IMR-90 (cell line): ENCODE data around the gene MRPS26. TPM values are rescaled to one million over a fixed set of nuclear protein-coding genes. Genes with fewer than 3 reads are reported as not detected.

Experiments used
- polyA plus RNA-seq, 3 experiments: library from polyadenylated mRNA; depleted of rRNA; stranded (reverse); fragments of >200 nt; gene quantifications; 2 replicates each; pipeline ENCODE4 v1.2.3, GENCODE V29; 2012; ENCODE audit warnings: low replicate concordance in 1 of 3
- total RNA-seq: library from RNA; depleted of rRNA; stranded (reverse); fragments of >200 nt; gene quantifications from 2 replicates; pipeline ENCODE4 v1.2.3, GENCODE V29; 2012; rRNA removed

Gene MRPS26
- total and polyA plus RNA-seq, 2 of the 4 experiments (the other 2 are of a cell fraction), result 22.2 to 38.6 TPM

Other genes starting within 250 kb of the MRPS26 start
- 0.83 and 1.1 TPM in 2 replicates for gene CPXM1, start 245.4 kb upstream of the MRPS26 start, total RNA-seq
- 4.5 and 4.6 TPM in 2 replicates for gene CPXM1, start 245.4 kb upstream of the MRPS26 start, polyA plus RNA-seq (2012; rRNA removed)
- gene C20orf141, start 231.1 kb upstream of the MRPS26 start, total RNA-seq, result 0.36 TPM in 1 of 2 replicates, not detected in the other
- gene C20orf141, start 231.1 kb upstream of the MRPS26 start, polyA plus RNA-seq (2012; rRNA removed), result 0.53 and 0.91 TPM in 2 replicates
- not detected in 2 replicates for gene TMEM239, start 229.7 kb upstream of the MRPS26 start, total RNA-seq
- 0.32 TPM in 1 of 2 replicates, not detected in the other for gene TMEM239, start 229.7 kb upstream of the MRPS26 start, polyA plus RNA-seq (2012; rRNA removed)
- gene PCED1A, start 205.4 kb upstream of the MRPS26 start, total RNA-seq, result 8.1 and 9.7 TPM in 2 replicates
- gene PCED1A, start 205.4 kb upstream of the MRPS26 start, polyA plus RNA-seq (2012; rRNA removed), result 33.4 and 37.0 TPM in 2 replicates
- 41.7 and 48.0 TPM in 2 replicates for gene VPS16, start 205.3 kb upstream of the MRPS26 start, total RNA-seq
- 37.6 and 38.7 TPM in 2 replicates for gene VPS16, start 205.3 kb upstream of the MRPS26 start, polyA plus RNA-seq (2012; rRNA removed)
- 44.4 and 50.0 TPM in 2 replicates for gene PTPRA, start 172.6 kb upstream of the MRPS26 start, total RNA-seq
- 34.3 and 35.0 TPM in 2 replicates for gene PTPRA, start 172.6 kb upstream of the MRPS26 start, polyA plus RNA-seq (2012; rRNA removed)
- 0.18 and 0.28 TPM in 2 replicates for gene GNRH2, start 2.4 kb upstream of the MRPS26 start, total RNA-seq
- 0.16 and 0.21 TPM in 2 replicates for gene GNRH2, start 2.4 kb upstream of the MRPS26 start, polyA plus RNA-seq (2012; rRNA removed)
- not detected in 2 replicates for gene OXT, start 25.6 kb downstream of the MRPS26 start, total RNA-seq
- gene OXT, start 25.6 kb downstream of the MRPS26 start, polyA plus RNA-seq (2012; rRNA removed), result not detected in 2 replicates
- not detected in 2 replicates for gene AVP, start 38.7 kb downstream of the MRPS26 start, total RNA-seq
- gene AVP, start 38.7 kb downstream of the MRPS26 start, polyA plus RNA-seq (2012; rRNA removed), result not detected in 2 replicates
- 18.6 and 22.8 TPM in 2 replicates for gene FASTKD5, start 113.8 kb downstream of the MRPS26 start, total RNA-seq
- 10.1 and 11.0 TPM in 2 replicates for gene FASTKD5, start 113.8 kb downstream of the MRPS26 start, polyA plus RNA-seq (2012; rRNA removed)
- 3.6 and 3.8 TPM in 2 replicates for gene UBOX5, start 113.8 kb downstream of the MRPS26 start, total RNA-seq
- gene UBOX5, start 113.8 kb downstream of the MRPS26 start, polyA plus RNA-seq (2012; rRNA removed), result 4.8 and 4.9 TPM in 2 replicates
- 1.4 TPM in 2 replicates for gene LZTS3, start 127.5 kb downstream of the MRPS26 start, total RNA-seq
- gene LZTS3, start 127.5 kb downstream of the MRPS26 start, polyA plus RNA-seq (2012; rRNA removed), result 3.2 and 3.7 TPM in 2 replicates
- gene DDRGK1, start 158.6 kb downstream of the MRPS26 start, total RNA-seq, result 12.2 and 20.6 TPM in 2 replicates
- gene DDRGK1, start 158.6 kb downstream of the MRPS26 start, polyA plus RNA-seq (2012; rRNA removed), result 29.6 and 33.1 TPM in 2 replicates
- gene ITPA, start 163.4 kb downstream of the MRPS26 start, total RNA-seq, result 28.6 and 32.4 TPM in 2 replicates
- gene ITPA, start 163.4 kb downstream of the MRPS26 start, polyA plus RNA-seq (2012; rRNA removed), result 49.0 and 52.6 TPM in 2 replicates
- gene SLC4A11, start 193.1 kb downstream of the MRPS26 start, total RNA-seq, result 0.28 and 0.36 TPM in 2 replicates
- 0.79 and 0.95 TPM in 2 replicates for gene SLC4A11, start 193.1 kb downstream of the MRPS26 start, polyA plus RNA-seq (2012; rRNA removed)